ENCODE data around the gene TBRG4.

Gene TBRG4

DNA sequence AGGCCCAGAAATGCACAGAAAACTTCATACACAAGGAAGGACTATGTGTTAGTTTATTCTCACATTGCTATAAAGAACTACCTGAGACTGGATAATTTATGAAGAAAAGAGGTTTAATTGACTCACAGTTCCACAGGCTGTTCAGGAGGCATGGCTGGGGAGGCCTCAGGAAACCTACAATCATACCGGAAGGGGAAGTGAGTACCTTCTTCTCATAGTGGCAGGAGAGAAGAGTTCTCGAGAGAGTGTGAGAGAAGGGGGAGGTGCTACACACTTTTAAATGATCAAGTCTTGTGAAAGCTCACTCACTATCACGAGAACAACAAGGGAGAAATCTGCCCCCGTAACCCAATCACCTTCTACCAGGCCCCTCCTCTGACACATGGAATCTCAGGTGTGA lies 29.3 kb upstream of the TBRG4 start:
- no peak for FAIRE-seq

- FAIRE-seq, result no peak
Observed at GRCh38 chr7:45138433-45139267, 27.2 kb upstream of the TBRG4 start.

- FAIRE-seq, result no peak
Observed at GRCh38 chr7:45136106-45137060, 24.9 kb upstream of the TBRG4 start.

DNA sequence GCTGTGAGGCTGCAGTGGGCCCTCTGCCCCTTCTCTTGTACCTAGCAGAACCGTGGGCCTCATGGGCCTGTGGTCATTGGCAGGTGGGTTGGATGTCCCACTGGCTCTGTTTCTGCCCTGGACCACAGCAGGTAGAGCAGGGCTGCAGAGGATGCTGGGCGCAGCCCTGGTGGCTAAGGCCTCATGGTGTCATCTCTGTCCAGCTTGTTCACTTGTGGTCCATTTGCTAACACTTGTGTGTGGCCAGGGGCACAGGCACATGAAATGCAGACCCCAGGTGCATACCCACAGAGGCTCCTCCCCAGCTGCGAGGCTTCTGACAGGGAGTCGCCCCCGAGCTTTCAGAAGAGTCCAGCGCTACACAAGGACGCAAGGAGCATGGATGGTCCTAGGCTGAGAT lies 22.4 kb upstream of the TBRG4 start:
- FAIRE-seq, result no peak

DNA sequence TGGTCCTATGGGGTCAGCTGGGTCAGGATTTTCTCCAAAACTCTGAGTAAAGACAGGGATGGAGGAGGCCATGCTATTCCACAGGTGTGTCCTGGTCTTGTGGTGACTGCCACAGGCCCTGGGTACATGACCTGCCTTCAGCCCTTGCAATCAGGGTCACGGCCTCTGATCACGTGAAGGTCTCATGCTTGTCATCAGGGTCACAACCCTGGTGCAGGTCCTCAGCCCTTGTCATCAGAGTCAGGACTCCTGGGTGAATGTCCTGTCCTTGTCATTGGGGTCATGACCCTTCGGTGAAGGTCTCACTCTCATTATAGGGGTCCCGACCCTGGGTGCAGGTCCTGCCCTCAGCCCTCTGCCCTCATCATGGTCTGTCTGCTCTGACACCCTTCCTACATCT lies 21.9 kb upstream of the TBRG4 start:
- no peak for FAIRE-seq

DNA sequence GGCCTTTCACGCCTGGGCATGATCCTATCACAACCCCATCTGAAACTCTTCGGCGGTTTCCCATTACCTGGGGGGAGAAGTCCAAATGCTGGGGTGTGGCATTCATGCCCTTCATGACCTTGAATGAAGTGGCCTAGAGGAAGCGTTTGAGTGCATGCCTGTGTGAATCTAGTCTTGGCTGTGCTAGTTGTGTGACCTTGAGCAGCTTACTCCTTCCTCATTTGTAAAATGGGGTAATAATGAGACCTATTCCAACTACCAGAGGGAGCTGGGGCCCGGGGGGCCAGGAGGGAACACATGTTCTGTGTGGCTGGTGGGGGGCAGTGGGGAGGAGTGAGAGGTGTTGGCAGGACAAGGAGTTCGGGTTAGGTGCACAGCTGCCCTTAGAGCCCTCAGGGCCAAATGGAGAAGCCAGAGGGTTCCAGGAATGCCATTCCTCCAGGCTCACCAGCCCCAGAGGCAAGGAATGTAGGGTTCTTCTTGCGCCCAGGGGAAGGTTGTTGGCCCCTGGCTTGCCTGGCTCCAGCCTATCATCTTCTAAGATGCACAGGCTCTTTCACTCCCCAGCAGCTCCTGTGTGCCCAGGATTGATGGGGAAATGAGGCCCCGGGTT lies 21.3 kb upstream of the TBRG4 start:
- FAIRE-seq, result no peak

- FAIRE-seq, result no peak
Observed at GRCh38 chr7:45131891-45132290, 20.4 kb upstream of the TBRG4 start.

GRCh38 chr7:45130910-45131309 lies 19.4 kb upstream of the TBRG4 start:
- FAIRE-seq, result no peak

DNA sequence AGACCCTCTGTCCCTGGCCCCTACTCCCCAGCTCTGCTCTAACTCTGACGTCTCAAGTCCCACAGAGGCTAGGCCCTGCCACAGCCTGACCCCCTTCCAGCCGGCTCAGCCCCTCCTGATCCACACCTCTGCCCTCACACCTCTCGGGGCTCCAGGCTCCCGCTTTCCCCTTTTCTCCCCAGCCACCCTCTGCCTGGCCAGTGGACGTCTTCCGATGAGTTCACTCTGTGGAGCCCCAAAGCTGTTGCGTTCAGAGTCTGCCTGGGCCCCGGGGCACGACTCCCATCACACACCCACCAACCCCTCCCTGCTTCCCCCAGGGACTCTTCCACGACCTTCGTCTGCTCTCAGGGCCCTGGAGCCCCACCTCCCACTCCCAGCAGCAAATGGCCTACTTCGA lies 18.4 kb upstream of the TBRG4 start:
- no peak for FAIRE-seq

DNA sequence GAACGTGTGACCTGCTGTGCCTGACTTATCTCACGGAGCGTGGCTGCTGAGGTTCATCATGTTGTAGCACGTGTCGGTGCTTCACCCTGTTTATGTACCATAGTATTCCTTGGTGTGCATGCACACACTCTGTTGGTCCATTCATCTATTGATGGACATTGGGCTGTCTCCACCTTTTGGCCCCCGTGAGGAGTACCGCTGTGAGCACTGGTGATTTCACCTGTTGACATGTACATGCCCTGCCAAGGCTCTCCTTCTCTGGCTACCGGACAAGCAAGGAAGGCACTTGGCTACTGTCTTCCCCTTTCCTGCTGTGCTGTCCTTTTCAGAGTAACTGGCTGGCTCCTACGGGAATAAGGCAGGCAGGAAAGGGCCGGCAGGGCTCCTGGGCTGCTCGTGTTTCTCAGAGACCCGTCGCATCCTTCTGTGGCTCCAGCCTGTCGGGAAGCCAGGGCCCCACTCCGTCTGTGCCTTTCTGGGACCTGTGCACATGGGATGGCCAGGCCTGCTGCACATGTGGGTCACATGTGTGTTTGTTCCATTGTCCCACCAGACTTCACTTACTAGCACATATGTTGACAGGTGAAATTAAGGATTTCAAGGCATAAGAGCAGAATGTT lies 17.8 kb upstream of the TBRG4 start:
- FAIRE-seq, result no peak

GRCh38 chr7:45126920-45127319 lies 15.4 kb upstream of the TBRG4 start:
- FAIRE-seq, result no peak

- no peak for FAIRE-seq
Observed at GRCh38 chr7:45126201-45126600, 14.7 kb upstream of the TBRG4 start.

DNA sequence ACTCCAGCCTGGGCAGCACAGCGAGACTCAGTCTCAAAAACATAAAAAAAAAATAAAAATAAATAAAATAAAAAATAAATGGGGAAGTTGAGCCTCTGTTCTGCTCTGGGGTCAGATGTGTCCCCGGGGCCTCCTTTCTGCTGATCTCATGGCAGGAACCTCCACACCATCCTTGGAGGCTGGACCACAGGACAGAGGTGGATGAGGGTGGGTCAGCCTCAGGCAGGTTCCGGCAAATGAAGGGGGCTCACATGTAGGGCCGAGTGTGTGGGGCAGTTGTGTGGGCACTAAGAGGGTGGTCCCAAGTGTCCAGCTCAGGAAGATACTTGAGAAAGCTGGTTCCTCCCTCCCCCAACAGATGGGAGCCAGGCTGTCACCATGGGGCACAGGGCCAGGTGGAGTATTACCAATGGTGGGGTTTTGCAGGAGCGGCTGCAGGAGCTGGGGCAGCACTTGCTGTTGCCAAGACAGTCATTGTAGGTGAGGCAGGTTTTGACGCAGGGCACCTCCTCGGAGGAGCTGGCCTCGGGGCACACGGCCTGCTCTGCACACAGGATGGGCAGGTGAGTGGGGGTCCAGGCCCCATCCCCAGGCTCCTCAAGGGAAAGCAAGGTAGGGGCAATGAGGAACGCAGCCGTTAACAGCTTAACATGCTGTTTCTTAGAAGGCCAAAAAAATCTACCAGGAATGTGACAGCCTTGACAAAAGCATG lies 13.9 kb upstream of the TBRG4 start:
- FAIRE-seq, result no peak

DNA sequence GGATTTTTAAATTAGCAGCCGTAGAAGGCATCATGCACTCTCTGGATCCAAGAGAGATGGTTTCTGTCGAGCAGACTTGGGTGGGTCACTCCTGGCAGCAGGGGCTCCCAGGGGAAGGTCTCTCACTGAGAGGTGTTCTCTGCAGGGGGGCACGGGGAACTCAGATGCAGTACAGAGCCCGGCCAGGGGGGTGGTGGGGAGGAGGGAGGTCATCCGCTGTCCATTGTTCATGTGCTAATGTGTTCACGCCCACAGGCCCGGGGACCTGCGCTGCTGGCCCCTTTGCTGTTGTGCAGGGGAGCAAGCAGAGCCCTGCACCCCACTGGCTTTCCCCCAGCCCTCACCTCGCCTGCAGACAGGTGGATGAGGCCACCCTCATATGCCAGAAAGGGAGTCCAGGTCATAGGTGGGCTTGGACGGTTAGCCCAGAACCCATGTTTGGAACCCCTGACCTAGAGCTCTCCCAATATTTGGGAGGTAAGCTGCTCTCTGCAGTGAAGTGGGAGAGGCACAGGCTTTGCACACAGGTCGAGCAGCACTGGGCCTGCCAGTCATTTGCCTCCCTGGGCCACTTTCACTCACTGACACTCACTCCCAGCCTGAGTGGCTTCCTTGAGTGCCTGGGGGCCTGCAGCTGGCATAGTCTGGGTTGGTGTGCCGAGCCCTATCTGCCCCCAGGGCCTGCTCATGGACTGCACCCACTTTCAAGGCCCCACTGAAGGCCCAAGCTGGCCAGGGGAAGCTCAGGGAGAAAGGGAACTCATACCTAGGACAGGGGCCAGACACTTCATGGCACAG lies 12.6 kb upstream of the TBRG4 start:
- no peak for FAIRE-seq

GRCh38 chr7:45122975-45123860 lies 11.7 kb upstream of the TBRG4 start:
- FAIRE-seq, result no peak

DNA sequence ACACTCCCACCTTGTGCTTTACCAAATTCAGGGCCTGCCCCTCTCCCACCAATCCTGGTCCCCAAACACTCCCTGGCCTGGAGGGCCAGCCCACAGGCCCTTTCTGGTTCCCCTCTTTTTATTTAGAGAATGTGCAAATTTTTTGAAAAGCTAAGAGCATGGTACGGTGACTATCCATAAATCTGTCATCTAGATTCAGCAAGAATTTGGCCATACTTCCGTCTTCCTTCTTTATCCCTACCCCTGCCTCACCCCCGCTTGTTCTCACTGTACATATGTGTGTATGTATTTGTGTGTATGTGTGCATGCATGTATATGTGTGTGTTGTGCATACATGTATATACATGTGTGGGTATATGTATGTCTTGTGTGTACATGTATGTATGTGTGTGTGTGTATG lies 8.1 kb upstream of the TBRG4 start:
- no peak for FAIRE-seq

DNA sequence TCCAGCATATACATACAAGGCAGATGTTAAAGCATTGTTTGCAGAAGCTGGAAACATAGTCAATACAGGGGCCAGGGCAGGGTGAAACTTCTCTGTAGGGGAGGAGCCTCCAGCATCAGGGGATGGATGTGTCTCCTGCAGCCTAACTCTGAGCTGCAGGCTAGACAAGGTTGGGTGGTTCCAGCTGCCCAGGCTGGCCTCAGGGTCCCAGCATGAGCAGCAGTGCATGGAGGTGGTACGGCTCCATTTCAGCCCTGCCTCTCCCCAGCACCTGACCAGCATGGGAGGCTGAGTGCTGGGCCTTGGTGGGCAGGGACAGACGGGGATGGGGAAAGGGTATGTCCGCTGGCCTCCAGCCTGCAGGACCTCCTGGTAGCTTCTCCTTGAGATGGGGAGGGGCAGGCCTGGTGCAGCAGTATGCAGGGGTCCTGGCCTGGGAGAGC lies 7.4 kb upstream of the TBRG4 start:
- no peak for FAIRE-seq

- no peak for FAIRE-seq
Observed at GRCh38 chr7:45118292-45118691, 6.8 kb upstream of the TBRG4 start.

GRCh38 chr7:45117582-45117981 lies 6.1 kb upstream of the TBRG4 start:
- no peak for FAIRE-seq

- FAIRE-seq, result no peak
Observed at GRCh38 chr7:45116048-45116447, 4.6 kb upstream of the TBRG4 start.
